Measurements from ENCODE around the gene KIF26B.

The KIF26B gene

GRCh38 chr1:245751726-245752470 lies 597.1 kb downstream of the KIF26B start:
- no peak overlapping the region for H3K4me3 ChIP-seq (ENCODE audit: low read depth, low read length)
- no peak for DNase-seq (ENCODE audit: low read depth)
- TF ChIP-seq POLR2A (IDR thresholded peaks at IDR 0.05; ENCODE audit: extremely low read depth, insufficient read length) (no peak), MYC (IDR thresholded peaks at IDR 0.05; ENCODE audit: low read depth, low read length) (no peak), MAX (IDR thresholded peaks at IDR 0.05; ENCODE audit: low read depth, low read length) (no peak)
- TF ChIP-seq, protein P1, sequence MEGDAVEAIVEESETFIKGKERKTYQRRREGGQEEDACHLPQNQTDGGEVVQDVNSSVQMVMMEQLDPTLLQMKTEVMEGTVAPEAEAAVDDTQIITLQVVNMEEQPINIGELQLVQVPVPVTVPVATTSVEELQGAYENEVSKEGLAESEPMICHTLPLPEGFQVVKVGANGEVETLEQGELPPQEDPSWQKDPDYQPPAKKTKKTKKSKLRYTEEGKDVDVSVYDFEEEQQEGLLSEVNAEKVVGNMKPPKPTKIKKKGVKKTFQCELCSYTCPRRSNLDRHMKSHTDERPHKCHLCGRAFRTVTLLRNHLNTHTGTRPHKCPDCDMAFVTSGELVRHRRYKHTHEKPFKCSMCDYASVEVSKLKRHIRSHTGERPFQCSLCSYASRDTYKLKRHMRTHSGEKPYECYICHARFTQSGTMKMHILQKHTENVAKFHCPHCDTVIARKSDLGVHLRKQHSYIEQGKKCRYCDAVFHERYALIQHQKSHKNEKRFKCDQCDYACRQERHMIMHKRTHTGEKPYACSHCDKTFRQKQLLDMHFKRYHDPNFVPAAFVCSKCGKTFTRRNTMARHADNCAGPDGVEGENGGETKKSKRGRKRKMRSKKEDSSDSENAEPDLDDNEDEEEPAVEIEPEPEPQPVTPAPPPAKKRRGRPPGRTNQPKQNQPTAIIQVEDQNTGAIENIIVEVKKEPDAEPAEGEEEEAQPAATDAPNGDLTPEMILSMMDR (IDR thresholded peaks at IDR 0.05; ENCODE audit: low read depth, low read length): no peak

GRCh38 chr1:245752561-245752960 lies 597.8 kb downstream of the KIF26B start:
- no peak for DNase-seq (ENCODE audit: low read depth)
- TF ChIP-seq, protein P1 (IDR thresholded peaks at IDR 0.05; ENCODE audit: low read depth, low read length): no peak
- TF ChIP-seq MAX (IDR thresholded peaks at IDR 0.05; ENCODE audit: low read depth, low read length) (no peak), POLR2A (IDR thresholded peaks at IDR 0.05; ENCODE audit: extremely low read depth, insufficient read length) (no peak)
- no peak overlapping the region for H3K4me3 ChIP-seq (ENCODE audit: low read depth, low read length)

DNA sequence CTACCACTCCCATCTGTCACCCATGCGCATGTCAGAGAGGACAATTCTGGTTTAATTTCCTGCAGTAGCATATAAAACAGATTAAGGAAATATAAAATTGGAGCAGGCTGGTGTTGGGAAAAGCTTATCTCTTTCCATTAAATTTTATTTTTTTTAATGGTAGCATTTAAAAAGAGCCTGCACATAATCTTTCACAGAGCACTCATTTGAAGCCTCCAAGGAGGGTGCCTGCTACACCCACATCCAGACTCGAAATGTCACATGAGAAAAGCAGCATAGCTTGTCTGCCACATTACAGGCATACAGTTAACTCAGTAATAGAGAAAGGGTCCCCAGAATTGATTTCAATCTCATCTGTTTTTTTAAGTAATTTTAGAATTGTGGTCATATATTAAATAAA lies 599.0 kb downstream of the KIF26B start:
- no peak overlapping the region for H3K4me3 ChIP-seq (ENCODE audit: low read depth, low read length)

DNA sequence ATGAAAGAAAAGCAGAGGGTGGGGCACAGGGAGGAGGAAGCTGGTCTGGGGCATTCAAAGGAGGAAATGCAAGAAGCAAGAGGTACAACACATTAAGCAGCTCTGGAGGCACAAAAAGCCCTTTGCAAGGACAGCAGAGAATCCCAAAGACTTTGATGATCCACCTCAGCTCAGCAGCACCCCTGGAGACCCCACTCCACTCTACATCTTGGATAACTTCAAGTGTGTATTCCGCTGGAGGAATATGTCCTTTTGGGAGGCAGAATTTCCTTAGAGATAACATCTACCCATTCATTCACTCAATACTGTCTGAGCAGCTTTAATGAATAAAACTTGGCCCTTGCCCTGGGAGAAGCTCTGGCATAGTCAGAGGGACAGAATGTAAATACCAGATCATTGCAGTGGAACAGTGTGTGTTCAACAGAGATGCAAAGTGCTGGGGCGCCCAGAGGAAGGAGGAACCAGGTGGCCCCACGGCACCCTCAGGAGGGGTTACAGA lies 599.7 kb downstream of the KIF26B start:
- DNase-seq (ENCODE audit: low read depth): no peak
- H3K4me3 ChIP-seq (ENCODE audit: low read depth, low read length): no peak overlapping the region
- TF ChIP-seq MYC (IDR thresholded peaks at IDR 0.05; ENCODE audit: low read depth, low read length) (no peak), MAX (IDR thresholded peaks at IDR 0.05; ENCODE audit: low read depth, low read length) (no peak), POLR2A (IDR thresholded peaks at IDR 0.05; ENCODE audit: extremely low read depth, insufficient read length) (no peak)
- TF ChIP-seq, protein P1 (IDR thresholded peaks at IDR 0.05; ENCODE audit: low read depth, low read length): no peak

More for the DNA sequence above, 599.0 kb downstream of the KIF26B start:
- no peak for DNase-seq (ENCODE audit: low read depth)
- TF ChIP-seq, protein P1 (IDR thresholded peaks at IDR 0.05; ENCODE audit: low read depth, low read length): no peak
- TF ChIP-seq MAX (IDR thresholded peaks at IDR 0.05; ENCODE audit: low read depth, low read length) (no peak), MYC (IDR thresholded peaks at IDR 0.05; ENCODE audit: low read depth, low read length) (no peak), POLR2A (IDR thresholded peaks at IDR 0.05; ENCODE audit: extremely low read depth, insufficient read length) (no peak)

Measured in NB4 (cell line).